OCI-LY7 (cell line): ENCODE results near the gene ADCYAP1. TPM values are rescaled to one million over a fixed set of nuclear protein-coding genes. Genes with fewer than 3 reads are reported as not detected.

Experiments used
- BruUV-seq: library from RNA; stranded (reverse); fragments of 400-500 nt; replicated peaks from 2 replicates; lab custom pipeline; 2021; lab: Mats Ljungman, UMichigan
- CTCF ChIA-PET: fragments of 300-600 bp; sonication (Branson Sonifier 250); formaldehyde crosslinking; loops from one replicate; lab custom pipeline; 2022; ENCODE audit warnings: antibody characterized with exemption; ENCODE audit not compliant: unreplicated experiment; lab: Charles Lee
- POLR2A ChIA-PET: fragments of 300-600 bp; sonication (Branson Sonifier 250); formaldehyde crosslinking; loops from one replicate; lab custom pipeline; 2022; ENCODE audit warnings: antibody characterized with exemption; lab: Charles Lee
- DNase-seq: peaks from one replicate; pipeline ENCODE4 v3.0.0-alpha.2; 2015; ENCODE audit warnings: low spot score
- H2AFZ ChIP-seq: fragments of 200-600 bp; sonication (generic), shearing (Covaris generic); 2 replicates; pipeline ENCODE4 v1.6.1; 2014; ENCODE audit warnings: mild to moderate bottlenecking, antibody characterized with exemption, low read length, moderate library complexity
- H3K27ac ChIP-seq: fragments of 200-600 bp; sonication (generic); 2 replicates; pipeline ENCODE4 v1.5.1; 2014; ENCODE audit warnings: mixed run types, low read depth, mild to moderate bottlenecking, moderate library complexity, low read length, inconsistent platforms; ENCODE audit not compliant: poor library complexity, severe bottlenecking
- H3K36me3 ChIP-seq: fragments of 200-600 bp; sonication (generic); 2 replicates; pipeline ENCODE4 v1.6.1; 2014; ENCODE audit warnings: mild to moderate bottlenecking, antibody characterized with exemption, low read length, moderate library complexity, mixed read lengths; ENCODE audit not compliant: insufficient read depth
- H3K4me1 ChIP-seq: fragments of 200-600 bp; sonication (generic); 2 replicates; pipeline ENCODE4 v1.5.1; 2014; ENCODE audit warnings: mild to moderate bottlenecking, low read length; ENCODE audit not compliant: insufficient read depth, poor library complexity, severe bottlenecking
- H3K4me2 ChIP-seq: fragments of 200-600 bp; sonication (generic); 2 replicates; pipeline ENCODE4 v1.6.1; 2014; ENCODE audit warnings: mild to moderate bottlenecking, low read length
- H3K4me3 ChIP-seq: fragments of 200-600 bp; sonication (generic); 2 replicates; pipeline ENCODE4 v1.5.1; 2014; ENCODE audit warnings: mild to moderate bottlenecking, low read depth, low read length; ENCODE audit not compliant: poor library complexity, severe bottlenecking
- H3K79me2 ChIP-seq: fragments of 200-600 bp; sonication (generic); 2 replicates; pipeline ENCODE4 v1.6.1; 2016; ENCODE audit warnings: low read depth, mild to moderate bottlenecking, low read length, moderate library complexity, mixed read lengths; ENCODE audit not compliant: insufficient read depth
- H3K9me2 ChIP-seq: fragments of 200-600 bp; sonication (generic); 2 replicates; pipeline ENCODE4 v1.6.1; 2016; ENCODE audit warnings: mild to moderate bottlenecking, low read length, mixed read lengths; ENCODE audit not compliant: insufficient read depth
- H3K9me3 ChIP-seq: fragments of 200-600 bp; sonication (generic); 2 replicates; pipeline ENCODE4 v1.6.1; 2014; ENCODE audit warnings: mild to moderate bottlenecking, mixed run types, low read length, mixed read lengths
- H4K20me1 ChIP-seq: fragments of 200-600 bp; sonication (generic); 2 replicates; pipeline ENCODE4 v1.6.1; 2014; ENCODE audit warnings: mild to moderate bottlenecking, antibody characterized with exemption, low read length, moderate library complexity, mixed read lengths; ENCODE audit not compliant: insufficient read depth
- EZH2phosphoT487 ChIP-seq: fragments of 200-600 bp; sonication (generic); IDR thresholded peaks from 2 replicates; pipeline ENCODE4 v1.6.1; 2018; ENCODE audit warnings: low read depth, borderline replicate concordance, mild to moderate bottlenecking, mixed run types, antibody characterized with exemption, low read length, moderate library complexity, mixed read lengths
- intact Hi-C: fragments of 100-400 bp; cut with micrococcal nuclease; formaldehyde crosslinking; loops from one replicate; pipeline ENCODE4 v1.10.0; 2022; ENCODE audit not compliant: unreplicated experiment
- total RNA-seq, 2 experiments: library from RNA; depleted of rRNA in 1 of 2; stranded (reverse); fragments of >200 nt in 1 of 2; shearing (Covaris generic) in 1 of 2; gene quantifications; 2 replicates each; pipeline ENCODE4 v1.2.3, GENCODE V29; 2014 to 2022
- TF ChIP-seq, protein P1 (sequence below): fragments of 200-600 bp; sonication (generic); conservative IDR thresholded peaks from 2 replicates; pipeline ENCODE4 v1.5.1; 2014; ENCODE audit warnings: mild to moderate bottlenecking, antibody characterized with exemption, low read length, moderate library complexity, mixed read lengths

ADCYAP1 gene
- total RNA-seq, 2 experiments from 2014 or later: not detected

DNA sequence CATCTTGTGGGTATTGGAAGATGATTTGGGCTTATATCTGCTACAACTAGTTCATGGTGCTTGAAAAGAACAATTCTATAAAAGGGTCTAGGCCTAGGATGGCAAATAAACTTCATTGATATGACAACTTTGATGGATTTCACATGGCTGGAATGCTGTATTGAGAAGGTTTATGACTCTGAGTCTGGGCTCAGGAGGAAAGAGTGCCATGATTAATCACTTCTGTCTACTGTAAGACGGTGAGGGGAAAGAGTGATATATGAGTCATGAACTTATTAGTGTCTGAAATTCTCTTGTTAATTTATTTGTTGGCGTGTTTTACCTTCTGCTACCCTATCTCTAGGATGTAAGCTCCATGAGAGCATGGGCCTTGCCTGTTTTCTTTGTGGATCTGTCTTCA, 17.0 kb upstream of the ADCYAP1 start:
- no peak overlapping the region for H3K27ac ChIP-seq
- no peak overlapping the region for H2AFZ ChIP-seq
- H3K9me3 ChIP-seq: no peaks in the 10 kb centered on the region
- no peaks in the 10 kb centered on the region for H3K9me2 ChIP-seq
- ChIA-PET CTCF (no interaction called here), POLR2A (no interaction called here)
- no peaks in the 10 kb centered on the region for H3K79me2 ChIP-seq
- TF ChIP-seq, protein P1, sequence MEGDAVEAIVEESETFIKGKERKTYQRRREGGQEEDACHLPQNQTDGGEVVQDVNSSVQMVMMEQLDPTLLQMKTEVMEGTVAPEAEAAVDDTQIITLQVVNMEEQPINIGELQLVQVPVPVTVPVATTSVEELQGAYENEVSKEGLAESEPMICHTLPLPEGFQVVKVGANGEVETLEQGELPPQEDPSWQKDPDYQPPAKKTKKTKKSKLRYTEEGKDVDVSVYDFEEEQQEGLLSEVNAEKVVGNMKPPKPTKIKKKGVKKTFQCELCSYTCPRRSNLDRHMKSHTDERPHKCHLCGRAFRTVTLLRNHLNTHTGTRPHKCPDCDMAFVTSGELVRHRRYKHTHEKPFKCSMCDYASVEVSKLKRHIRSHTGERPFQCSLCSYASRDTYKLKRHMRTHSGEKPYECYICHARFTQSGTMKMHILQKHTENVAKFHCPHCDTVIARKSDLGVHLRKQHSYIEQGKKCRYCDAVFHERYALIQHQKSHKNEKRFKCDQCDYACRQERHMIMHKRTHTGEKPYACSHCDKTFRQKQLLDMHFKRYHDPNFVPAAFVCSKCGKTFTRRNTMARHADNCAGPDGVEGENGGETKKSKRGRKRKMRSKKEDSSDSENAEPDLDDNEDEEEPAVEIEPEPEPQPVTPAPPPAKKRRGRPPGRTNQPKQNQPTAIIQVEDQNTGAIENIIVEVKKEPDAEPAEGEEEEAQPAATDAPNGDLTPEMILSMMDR: no peak
- no peak for TF ChIP-seq EZH2phosphoT487
- no peak for DNase-seq
- no peaks in the 10 kb centered on the region for H4K20me1 ChIP-seq
- BruUV-seq: no TSS peak
- H3K36me3 ChIP-seq: no peaks in the 10 kb centered on the region
- H3K4me1 ChIP-seq: no peaks in the 10 kb centered on the region
- no peak overlapping the region for H3K4me3 ChIP-seq
- H3K4me2 ChIP-seq: no peak overlapping the region
- intact Hi-C loops: no loop called here

GRCh38 chr18:892316-892715, 12.4 kb upstream of the ADCYAP1 start:
- no peaks in the 10 kb centered on the region for H3K36me3 ChIP-seq
- ChIA-PET POLR2A (no interaction called here), CTCF (no interaction called here)
- no peak overlapping the region for H3K27ac ChIP-seq
- no peaks in the 10 kb centered on the region for H3K9me3 ChIP-seq
- no peaks in the 10 kb centered on the region for H3K79me2 ChIP-seq
- H3K9me2 ChIP-seq: no peaks in the 10 kb centered on the region
- H3K4me2 ChIP-seq: no peak overlapping the region
- H3K4me1 ChIP-seq: no peaks in the 10 kb centered on the region
- TF ChIP-seq, protein P1: no peak
- TF ChIP-seq EZH2phosphoT487: no peak
- no peaks in the 10 kb centered on the region for H4K20me1 ChIP-seq
- DNase-seq: no peak
- H2AFZ ChIP-seq: no peak overlapping the region
- intact Hi-C loops: no loop called here
- no TSS peak for BruUV-seq
- H3K4me3 ChIP-seq: no peak overlapping the region

- H2AFZ ChIP-seq: no peak overlapping the region
- DNase-seq: no peak
- H3K4me3 ChIP-seq: no peak overlapping the region
- no peaks in the 10 kb centered on the region for H3K36me3 ChIP-seq
- no peak overlapping the region for H3K27ac ChIP-seq
- intact Hi-C loops: no loop called here
- no TSS peak for BruUV-seq
- H3K79me2 ChIP-seq: no peaks in the 10 kb centered on the region
- H4K20me1 ChIP-seq: no peaks in the 10 kb centered on the region
- TF ChIP-seq EZH2phosphoT487: no peak
- TF ChIP-seq, protein P1: no peak
- H3K4me1 ChIP-seq: no peaks in the 10 kb centered on the region
- ChIA-PET CTCF (no interaction called here), POLR2A (no interaction called here)
- H3K9me3 ChIP-seq: no peaks in the 10 kb centered on the region
- no peaks in the 10 kb centered on the region for H3K9me2 ChIP-seq
- H3K4me2 ChIP-seq: no peak overlapping the region
Observed at GRCh38 chr18:896315-896714, 8.4 kb upstream of the ADCYAP1 start.
